Measurements from ENCODE around the gene PLXNC1. TPM values are rescaled to one million over a fixed set of nuclear protein-coding genes. Genes with fewer than 3 reads are reported as not detected.

The PLXNC1 gene
- total and polyA plus RNA-seq, 4 experiments from 2014 or later: 2.9 to 27.6 (median 17.3) TPM

DNA sequence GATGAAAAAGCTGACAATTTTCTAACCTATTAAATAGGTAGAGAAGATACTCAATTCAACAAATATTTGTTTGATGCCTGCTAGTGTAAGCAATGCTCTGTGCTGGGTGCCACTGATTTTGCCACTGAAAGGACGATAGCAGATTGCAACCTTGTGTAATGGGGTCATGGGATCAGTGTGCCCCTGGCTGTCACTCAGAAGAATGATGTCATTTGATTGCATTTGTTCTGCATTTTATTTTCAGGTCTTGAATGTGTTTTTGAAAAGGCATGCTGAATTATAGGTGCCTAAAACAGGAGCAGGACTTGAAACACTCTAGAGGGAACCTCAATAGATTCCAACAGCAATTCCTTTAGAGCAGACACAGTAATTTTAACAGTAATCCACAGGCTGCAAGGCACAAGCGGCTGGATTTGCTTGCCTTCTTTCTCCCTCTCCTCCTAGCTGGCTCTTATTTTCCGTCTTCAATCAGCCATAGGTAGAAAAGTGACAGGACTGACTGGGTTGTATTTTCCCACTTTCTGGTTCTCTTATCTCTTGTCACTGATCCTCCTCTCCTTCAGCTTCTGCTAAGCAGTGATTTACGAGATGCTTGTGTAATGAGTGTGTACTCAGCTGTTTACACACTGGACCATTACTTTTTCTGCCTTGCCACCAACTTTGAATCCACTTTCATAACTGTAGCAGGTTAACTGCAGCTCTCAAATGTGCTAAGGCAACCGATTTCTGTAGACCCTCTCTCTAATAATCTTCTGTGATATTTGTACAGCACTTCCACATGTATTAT is 4.1 kb downstream of the PLXNC1 start:
- H3K4me3 ChIP-seq (ENCODE audit: low read length in 2 of 2): no peak overlapping the region
- H3K27ac ChIP-seq (ENCODE audit: low read depth, low read length): no peak overlapping the region
- Mint-ChIP-seq H3K9me3 (no peaks in the 10 kb centered on the region), H3K4me1 (peaks cover 32 to 69% (median 42%) of the 10 kb centered on the region in 4 donors), H3K4me3 (peak overlapping the region in 7 of 8 donors; percentile 21 to 96 (median 37)), H3K27me3 (no peaks in the 10 kb centered on the region), H3K36me3 (peaks cover 0 to 9% of the 10 kb centered on the region in 2 donors), H3K27ac (peak overlapping the region in 5 of 7 donors; percentile 25 to 57 (median 44))
- no peak for DNase-seq
- no peaks in the 10 kb centered on the region for H3K27me3 ChIP-seq (ENCODE audit: insufficient read depth, low read length)
- CTCF ChIA-PET (ENCODE audit: partially characterized antibody): interaction anchor here (1.1 to 1.5 kb wide), 4 partner anchors 18 to 140 kb away, joined by 3 to 4 read pairs (median 4); no protein-coding TSS in a partner anchor
- H3K36me3 ChIP-seq (ENCODE audit: insufficient read depth, low read length): no peaks in the 10 kb centered on the region
- no peaks in the 10 kb centered on the region for H3K9me3 ChIP-seq (ENCODE audit: control insufficient read depth in 1 of 2, low read length in 2 of 2)
- H3K4me1 ChIP-seq (ENCODE audit: insufficient read depth, low read length): peaks cover 31% of the 10 kb centered on the region
- POLR2A ChIA-PET (ENCODE audit: partially characterized antibody): interaction anchor here (0.5 to 4.7 kb wide), 4 partner anchors 29 to 130 kb away, joined by 3 to 58 read pairs (median 4); no protein-coding TSS in a partner anchor
- intact Hi-C loops (cut with micrococcal nuclease): no loop called here

DNA sequence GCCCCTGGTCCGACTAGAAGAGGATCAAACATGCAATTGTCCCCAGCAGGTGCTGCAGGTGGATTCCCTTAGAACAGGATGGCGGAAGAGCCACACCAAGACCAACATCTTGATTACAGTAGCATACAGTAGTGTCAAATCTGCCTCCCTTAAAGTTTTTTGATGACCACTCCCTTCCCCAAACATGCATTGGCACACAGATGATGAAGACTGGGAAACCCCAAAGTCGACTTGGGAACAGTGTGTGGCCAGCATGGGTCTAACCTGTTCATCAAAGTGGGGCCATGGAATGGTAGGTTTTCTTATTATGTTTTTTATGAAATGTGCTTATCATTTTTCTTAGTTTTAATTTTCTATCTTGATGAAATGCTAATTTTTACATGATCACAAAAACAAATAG is 8.8 kb downstream of the PLXNC1 start:
- POLR2A ChIA-PET (ENCODE audit: partially characterized antibody): interaction anchor here (3.0 kb wide), 1 partner anchor 8 kb away, joined by 9 read pairs; the partner anchor contains the start of gene PLXNC1
- Mint-ChIP-seq H3K27me3 (no peaks in the 10 kb centered on the region), H3K36me3 (peaks cover 0 to 3% of the 10 kb centered on the region in 2 donors), H3K9me3 (no peaks in the 10 kb centered on the region), H3K4me3 (no peak overlapping the region), H3K4me1 (peaks cover 17 to 67% (median 37%) of the 10 kb centered on the region in 4 donors), H3K27ac (no peak overlapping the region)
- Histone ChIP-seq H3K4me3 (ENCODE audit: low read length in 2 of 2) (no peak overlapping the region), H3K36me3 (ENCODE audit: insufficient read depth, low read length) (no peaks in the 10 kb centered on the region), H3K9me3 (ENCODE audit: control insufficient read depth in 1 of 2, low read length in 2 of 2) (no peaks in the 10 kb centered on the region), H3K27me3 (ENCODE audit: insufficient read depth, low read length) (no peaks in the 10 kb centered on the region), H3K27ac (ENCODE audit: low read depth, low read length) (no peak overlapping the region), H3K4me1 (ENCODE audit: insufficient read depth, low read length) (peaks cover 6% of the 10 kb centered on the region)
- CTCF ChIA-PET (ENCODE audit: partially characterized antibody): no interaction called here
- intact Hi-C loops (cut with micrococcal nuclease): no loop called here
- no peak for DNase-seq

DNA sequence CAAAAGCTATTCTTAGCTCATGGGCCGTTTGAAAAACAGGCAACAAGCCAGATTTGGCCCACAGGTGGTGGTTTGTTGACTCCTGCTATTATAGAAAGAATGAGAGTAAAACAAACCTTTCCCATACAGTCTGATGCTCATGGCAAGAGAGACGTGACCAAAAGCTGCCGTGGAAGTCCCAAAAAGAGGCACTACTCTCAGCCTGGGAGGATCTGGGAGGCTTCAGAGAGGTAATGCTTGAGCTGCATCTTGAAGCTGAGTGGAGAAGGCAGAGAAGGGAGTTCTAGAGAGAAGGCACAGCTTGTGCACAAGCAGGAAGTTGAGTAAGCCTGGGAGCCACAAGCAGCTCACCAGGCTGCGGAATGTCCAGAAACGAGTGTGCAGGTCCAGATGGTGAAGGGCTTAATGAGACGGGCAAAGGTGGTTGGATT is 9.6 kb downstream of the PLXNC1 start:
- Mint-ChIP-seq H3K9me3 (no peaks in the 10 kb centered on the region), H3K36me3 (peaks cover 0 to 3% of the 10 kb centered on the region in 2 donors), H3K27ac (no peak overlapping the region), H3K4me3 (no peak overlapping the region), H3K27me3 (no peaks in the 10 kb centered on the region), H3K4me1 (peaks cover 15 to 58% (median 35%) of the 10 kb centered on the region in 4 donors)
- DNase-seq: no peak
- no peaks in the 10 kb centered on the region for H3K9me3 ChIP-seq (ENCODE audit: control insufficient read depth in 1 of 2, low read length in 2 of 2)
- H3K27ac ChIP-seq (ENCODE audit: low read depth, low read length): no peak overlapping the region
- no peaks in the 10 kb centered on the region for H3K36me3 ChIP-seq (ENCODE audit: insufficient read depth, low read length)
- H3K27me3 ChIP-seq (ENCODE audit: insufficient read depth, low read length): no peaks in the 10 kb centered on the region
- H3K4me3 ChIP-seq (ENCODE audit: low read length in 2 of 2): no peak overlapping the region
- CTCF ChIA-PET (ENCODE audit: partially characterized antibody): no interaction called here
- POLR2A ChIA-PET (ENCODE audit: partially characterized antibody): interaction anchor here (1.3 to 3.0 kb wide), 2 partner anchors 9 to 105 kb away, joined by 4 to 9 read pairs; partner anchors contain the start of gene PLXNC1
- H3K4me1 ChIP-seq (ENCODE audit: insufficient read depth, low read length): no peaks in the 10 kb centered on the region
- intact Hi-C loops (cut with micrococcal nuclease): no loop called here

DNA sequence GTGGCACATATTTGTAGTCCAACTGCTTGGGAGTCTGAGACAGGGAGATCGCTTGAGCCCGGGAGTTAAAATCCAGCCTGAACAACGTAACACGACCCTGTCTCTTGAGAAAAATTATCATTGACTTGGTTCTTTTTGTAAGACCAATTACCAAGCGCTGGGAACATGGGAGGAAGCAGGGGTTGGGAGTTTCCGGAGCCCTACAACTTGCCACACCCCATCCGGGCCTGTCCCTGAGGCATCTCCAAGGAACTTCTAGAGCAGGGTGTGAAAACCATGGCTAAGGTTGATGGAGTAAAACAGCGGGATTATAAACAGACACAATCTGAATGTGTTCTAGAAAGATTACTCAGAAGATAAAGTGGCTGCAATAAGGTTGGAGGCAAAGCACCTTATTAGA is 10.3 kb downstream of the PLXNC1 start:
- Mint-ChIP-seq H3K36me3 (peaks cover 0 to 3% of the 10 kb centered on the region in 2 donors), H3K27me3 (no peaks in the 10 kb centered on the region), H3K4me3 (no peak overlapping the region), H3K9me3 (no peaks in the 10 kb centered on the region), H3K27ac (no peak overlapping the region), H3K4me1 (peaks cover 10 to 56% (median 33%) of the 10 kb centered on the region in 4 donors)
- ChIA-PET CTCF (ENCODE audit: partially characterized antibody) (no interaction called here), POLR2A (ENCODE audit: partially characterized antibody) (interaction anchor here (1.3 to 3.0 kb wide), 2 partner anchors 10 to 104 kb away, joined by 4 to 9 read pairs; partner anchors contain the start of gene PLXNC1)
- H3K4me3 ChIP-seq (ENCODE audit: low read length in 2 of 2): no peak overlapping the region
- H3K4me1 ChIP-seq (ENCODE audit: insufficient read depth, low read length): no peaks in the 10 kb centered on the region
- no peak overlapping the region for H3K27ac ChIP-seq (ENCODE audit: low read depth, low read length)
- no peak for DNase-seq
- no peaks in the 10 kb centered on the region for H3K36me3 ChIP-seq (ENCODE audit: insufficient read depth, low read length)
- H3K9me3 ChIP-seq (ENCODE audit: control insufficient read depth in 1 of 2, low read length in 2 of 2): no peaks in the 10 kb centered on the region
- intact Hi-C loops (cut with micrococcal nuclease): no loop called here
- no peaks in the 10 kb centered on the region for H3K27me3 ChIP-seq (ENCODE audit: insufficient read depth, low read length)

DNA sequence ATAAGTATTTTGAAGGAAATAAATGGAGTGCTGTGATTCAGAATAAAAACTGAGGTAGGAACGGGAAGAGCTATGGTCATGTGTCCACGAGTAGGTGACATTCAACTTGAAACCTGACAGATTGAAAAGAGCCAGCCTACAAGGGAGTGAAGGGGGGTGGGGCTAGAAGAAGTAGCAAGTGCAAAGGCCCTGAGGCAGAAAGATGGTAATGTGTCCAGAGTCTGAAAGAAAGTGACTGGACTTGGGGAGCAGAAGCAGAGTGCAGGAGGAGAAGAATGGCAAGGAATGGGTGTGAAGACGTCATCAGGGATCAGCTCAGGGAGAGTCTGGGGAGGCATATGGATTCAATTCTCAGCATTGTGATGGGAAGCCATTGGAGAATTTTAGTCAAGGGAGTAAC is 13.7 kb downstream of the PLXNC1 start:
- Mint-ChIP-seq H3K36me3 (peaks cover 0 to 3% of the 10 kb centered on the region in 2 donors), H3K27ac (peak overlapping the region in 1 of 7 donors; percentile 18), H3K4me3 (peak overlapping the region in 1 of 8 donors; percentile 45), H3K27me3 (no peaks in the 10 kb centered on the region), H3K9me3 (no peaks in the 10 kb centered on the region), H3K4me1 (peaks cover 6 to 43% (median 28%) of the 10 kb centered on the region in 4 donors)
- DNase-seq: no peak
- no peak overlapping the region for H3K27ac ChIP-seq (ENCODE audit: low read depth, low read length)
- H3K4me3 ChIP-seq (ENCODE audit: low read length in 2 of 2): no peak overlapping the region
- POLR2A ChIA-PET (ENCODE audit: partially characterized antibody): no interaction called here
- H3K36me3 ChIP-seq (ENCODE audit: insufficient read depth, low read length): no peaks in the 10 kb centered on the region
- no peaks in the 10 kb centered on the region for H3K9me3 ChIP-seq (ENCODE audit: control insufficient read depth in 1 of 2, low read length in 2 of 2)
- H3K27me3 ChIP-seq (ENCODE audit: insufficient read depth, low read length): no peaks in the 10 kb centered on the region
- intact Hi-C loops (cut with micrococcal nuclease): no loop called here
- CTCF ChIA-PET (ENCODE audit: partially characterized antibody): no interaction called here
- no peaks in the 10 kb centered on the region for H3K4me1 ChIP-seq (ENCODE audit: insufficient read depth, low read length)

DNA sequence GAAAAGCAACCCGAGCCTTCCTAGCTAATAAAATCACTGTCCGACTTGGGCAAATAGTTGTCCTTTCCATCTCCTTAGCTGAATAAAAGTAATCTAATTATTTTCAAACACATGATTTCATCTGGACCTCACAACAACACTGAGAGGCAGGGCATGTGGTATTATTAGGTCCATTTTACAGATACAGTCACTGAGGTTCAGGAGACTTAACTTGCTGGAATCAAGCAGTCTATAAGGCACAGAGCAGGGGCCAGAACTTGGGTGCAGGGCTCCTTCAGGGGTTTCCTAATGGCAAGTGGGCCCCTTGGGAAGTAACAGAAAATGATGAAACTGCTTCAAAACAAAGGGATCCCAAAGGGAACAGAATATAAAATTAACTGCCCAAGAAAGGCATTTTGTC is 15.5 kb downstream of the PLXNC1 start:
- Histone ChIP-seq H3K27ac (ENCODE audit: low read depth, low read length) (no peak overlapping the region), H3K36me3 (ENCODE audit: insufficient read depth, low read length) (no peaks in the 10 kb centered on the region), H3K27me3 (ENCODE audit: insufficient read depth, low read length) (no peaks in the 10 kb centered on the region), H3K4me3 (ENCODE audit: low read length in 2 of 2) (no peak overlapping the region), H3K4me1 (ENCODE audit: insufficient read depth, low read length) (no peaks in the 10 kb centered on the region), H3K9me3 (ENCODE audit: control insufficient read depth in 1 of 2, low read length in 2 of 2) (no peaks in the 10 kb centered on the region)
- Mint-ChIP-seq H3K27ac (peak overlapping the region in 1 of 7 donors; percentile 17), H3K4me3 (no peak overlapping the region), H3K27me3 (no peaks in the 10 kb centered on the region), H3K36me3 (peaks cover 3% of the 10 kb centered on the region in 2 donors), H3K4me1 (peaks cover 8 to 35% (median 22%) of the 10 kb centered on the region in 4 donors), H3K9me3 (no peaks in the 10 kb centered on the region)
- no peak for DNase-seq
- ChIA-PET CTCF (ENCODE audit: partially characterized antibody) (interaction anchor here (1.1 kb wide), 1 partner anchor 10 kb away, joined by 3 read pairs; no protein-coding TSS in a partner anchor), POLR2A (ENCODE audit: partially characterized antibody) (interaction anchor here (1.0 kb wide), 2 partner anchors 13 to 99 kb away, joined by 3 read pairs; no protein-coding TSS in a partner anchor)
- intact Hi-C loops (cut with micrococcal nuclease): no loop called here

DNA sequence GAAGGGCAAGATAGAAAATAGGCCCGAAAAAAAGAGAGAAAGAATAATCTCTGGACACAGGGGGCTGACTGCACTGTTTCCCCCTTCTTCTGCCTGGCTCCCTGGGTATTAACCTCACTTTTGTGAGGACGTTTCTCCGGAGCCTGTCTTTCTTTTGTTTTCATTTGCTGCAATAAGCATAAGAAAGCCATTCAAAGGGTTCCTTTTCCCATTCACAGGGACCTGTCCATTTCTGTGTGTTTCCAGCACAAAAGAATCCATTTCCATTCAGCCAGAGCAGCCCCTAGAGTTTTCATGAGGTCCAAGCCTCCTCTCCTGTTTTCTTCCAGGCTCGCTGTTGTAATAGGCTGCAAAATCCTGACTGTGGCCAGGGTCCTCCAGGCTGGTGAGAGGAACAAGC is 16.8 kb downstream of the PLXNC1 start:
- CTCF ChIA-PET (ENCODE audit: partially characterized antibody): no interaction called here
- Histone ChIP-seq H3K4me3 (ENCODE audit: low read length in 2 of 2) (no peak overlapping the region), H3K27me3 (ENCODE audit: insufficient read depth, low read length) (no peaks in the 10 kb centered on the region), H3K9me3 (ENCODE audit: control insufficient read depth in 1 of 2, low read length in 2 of 2) (no peaks in the 10 kb centered on the region), H3K4me1 (ENCODE audit: insufficient read depth, low read length) (no peaks in the 10 kb centered on the region), H3K27ac (ENCODE audit: low read depth, low read length) (no peak overlapping the region), H3K36me3 (ENCODE audit: insufficient read depth, low read length) (no peaks in the 10 kb centered on the region)
- H3K27me3 Mint-ChIP-seq: no peaks in the 10 kb centered on the region
- DNase-seq: no peak
- POLR2A ChIA-PET (ENCODE audit: partially characterized antibody): no interaction called here
- peaks cover 7 to 11% of the 10 kb centered on the region in 2 donors for H3K36me3 Mint-ChIP-seq
- no peak overlapping the region for H3K4me3 Mint-ChIP-seq
- no peaks in the 10 kb centered on the region for H3K9me3 Mint-ChIP-seq
- H3K4me1 Mint-ChIP-seq: peaks cover 11 to 34% (median 26%) of the 10 kb centered on the region in 4 donors
- intact Hi-C loops (cut with micrococcal nuclease): no loop called here
- peak overlapping the region in 2 of 7 donors; percentile 29 to 75 for H3K27ac Mint-ChIP-seq
